GM20000 (cell line): ENCODE measurements around the gene FAM53A.

Source experiments
- DNase-seq: peaks from one replicate; pipeline ENCODE4 v3.0.0; 2012; ENCODE audit warnings: low spot score
- TF ChIP-seq, protein P1 (sequence below): IDR thresholded peaks from 2 replicates; pipeline ENCODE4 v1.5.1; 2012; ENCODE audit warnings: mild to moderate bottlenecking, control low read depth; ENCODE audit errors: extremely low read depth, missing control alignments

Gene FAM53A

DNA sequence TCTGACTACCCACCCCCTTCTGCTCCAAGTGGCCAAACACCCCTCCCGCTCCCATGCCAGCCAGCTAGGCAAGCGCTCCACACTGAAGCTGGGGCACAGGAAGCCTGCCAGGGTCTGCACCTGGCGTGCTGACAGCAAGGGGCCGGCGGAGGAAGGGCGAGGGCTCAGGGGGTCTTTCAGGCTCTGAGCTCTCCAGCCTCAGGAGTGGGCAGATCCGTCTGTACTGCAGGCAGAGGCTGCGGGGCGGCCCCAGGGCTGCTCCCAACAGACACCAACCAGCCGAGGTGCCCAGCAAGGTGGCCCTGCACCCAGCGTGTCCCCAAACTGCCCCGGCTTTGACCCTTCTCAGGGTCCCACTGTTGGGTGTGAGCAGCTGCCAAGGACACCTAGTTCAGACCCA, 14.8 kb downstream of the FAM53A start:
- DNase-seq, result no peak
- TF ChIP-seq, protein P1, sequence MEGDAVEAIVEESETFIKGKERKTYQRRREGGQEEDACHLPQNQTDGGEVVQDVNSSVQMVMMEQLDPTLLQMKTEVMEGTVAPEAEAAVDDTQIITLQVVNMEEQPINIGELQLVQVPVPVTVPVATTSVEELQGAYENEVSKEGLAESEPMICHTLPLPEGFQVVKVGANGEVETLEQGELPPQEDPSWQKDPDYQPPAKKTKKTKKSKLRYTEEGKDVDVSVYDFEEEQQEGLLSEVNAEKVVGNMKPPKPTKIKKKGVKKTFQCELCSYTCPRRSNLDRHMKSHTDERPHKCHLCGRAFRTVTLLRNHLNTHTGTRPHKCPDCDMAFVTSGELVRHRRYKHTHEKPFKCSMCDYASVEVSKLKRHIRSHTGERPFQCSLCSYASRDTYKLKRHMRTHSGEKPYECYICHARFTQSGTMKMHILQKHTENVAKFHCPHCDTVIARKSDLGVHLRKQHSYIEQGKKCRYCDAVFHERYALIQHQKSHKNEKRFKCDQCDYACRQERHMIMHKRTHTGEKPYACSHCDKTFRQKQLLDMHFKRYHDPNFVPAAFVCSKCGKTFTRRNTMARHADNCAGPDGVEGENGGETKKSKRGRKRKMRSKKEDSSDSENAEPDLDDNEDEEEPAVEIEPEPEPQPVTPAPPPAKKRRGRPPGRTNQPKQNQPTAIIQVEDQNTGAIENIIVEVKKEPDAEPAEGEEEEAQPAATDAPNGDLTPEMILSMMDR, result no peak

DNA sequence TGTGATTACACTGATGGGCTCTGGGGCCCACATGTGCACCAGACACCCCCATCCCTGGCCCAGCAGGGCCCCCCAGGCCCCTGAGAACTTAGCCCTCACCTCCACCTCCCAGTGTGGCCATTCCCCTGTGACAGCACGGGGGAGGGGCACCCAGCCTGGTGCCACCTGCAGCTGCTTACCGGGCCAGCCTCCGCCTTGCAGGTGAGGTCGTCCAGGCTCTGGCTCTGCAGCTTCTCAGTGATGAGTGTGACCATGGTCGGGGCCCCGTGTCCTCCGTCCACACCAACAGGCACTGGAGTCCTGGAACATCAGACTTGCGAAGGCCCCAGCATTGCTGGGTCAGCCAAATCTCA, 15.6 kb downstream of the FAM53A start:
- TF ChIP-seq, protein P1, result no peak
- DNase-seq, result no peak

DNA sequence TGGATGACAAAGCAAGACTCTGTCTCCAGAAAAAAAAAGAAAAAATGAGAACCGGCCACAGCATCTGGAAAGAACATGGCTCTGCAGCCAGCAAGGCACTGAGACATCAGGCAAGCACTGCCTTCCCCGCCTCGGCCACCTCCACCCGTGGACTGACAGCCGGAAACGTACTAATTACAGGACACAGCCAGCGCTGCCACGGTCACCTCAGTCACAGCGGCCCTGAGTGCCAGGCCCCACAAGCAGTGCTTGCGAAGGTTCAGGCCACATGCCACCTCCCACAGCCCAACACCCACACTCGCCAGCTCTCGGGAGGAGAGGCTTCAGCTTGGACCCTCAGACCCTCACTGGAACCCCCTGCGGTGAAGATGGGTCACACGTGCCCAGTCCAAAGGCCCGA, 16.8 kb downstream of the FAM53A start:
- TF ChIP-seq, protein P1, result no peak
- no peak for DNase-seq

DNA sequence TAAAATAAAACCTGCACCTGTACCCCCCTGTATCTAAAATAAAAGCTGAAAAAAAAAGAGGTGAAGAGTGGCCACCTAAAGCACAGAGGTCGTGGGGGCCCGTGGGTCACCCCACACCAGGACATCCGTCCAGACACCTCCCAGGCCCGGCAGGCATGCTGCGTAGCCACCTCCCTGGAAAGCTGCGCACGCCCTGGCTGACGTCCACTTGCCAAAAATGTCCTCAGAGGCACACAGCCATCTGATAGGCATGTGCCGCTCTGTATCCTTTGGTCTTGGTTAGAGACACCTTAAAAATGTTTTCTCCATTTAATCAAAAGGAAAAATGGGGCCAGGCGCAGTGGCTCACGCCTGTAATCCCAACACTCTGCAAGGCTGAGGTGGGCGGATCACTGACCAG, 17.7 kb downstream of the FAM53A start:
- TF ChIP-seq, protein P1, result no peak
- DNase-seq, result no peak

DNA sequence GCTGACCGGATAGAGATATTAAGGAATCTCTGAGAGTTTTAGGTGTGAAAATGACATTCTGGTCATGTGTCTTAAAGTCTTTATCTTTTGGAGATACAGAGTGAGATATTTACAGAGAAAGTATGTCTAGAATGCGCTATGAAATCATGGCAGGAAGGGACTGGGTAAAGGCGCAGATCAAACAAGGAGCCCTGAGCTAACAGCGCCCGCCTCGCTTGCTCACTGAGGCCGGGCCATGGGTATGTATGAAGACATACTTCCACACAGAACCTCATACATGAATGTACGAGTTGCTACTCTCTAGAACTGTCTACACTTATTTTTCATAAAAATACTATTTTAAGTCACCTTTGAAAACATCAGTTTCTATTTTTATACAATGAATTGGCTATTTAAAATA, 20.0 kb downstream of the FAM53A start:
- TF ChIP-seq, protein P1, result no peak
- no peak for DNase-seq

- DNase-seq, result no peak
- TF ChIP-seq, protein P1, result no peak
Measured at GRCh38 chr4:1663549-1663948, 20.6 kb downstream of the FAM53A start.

DNA sequence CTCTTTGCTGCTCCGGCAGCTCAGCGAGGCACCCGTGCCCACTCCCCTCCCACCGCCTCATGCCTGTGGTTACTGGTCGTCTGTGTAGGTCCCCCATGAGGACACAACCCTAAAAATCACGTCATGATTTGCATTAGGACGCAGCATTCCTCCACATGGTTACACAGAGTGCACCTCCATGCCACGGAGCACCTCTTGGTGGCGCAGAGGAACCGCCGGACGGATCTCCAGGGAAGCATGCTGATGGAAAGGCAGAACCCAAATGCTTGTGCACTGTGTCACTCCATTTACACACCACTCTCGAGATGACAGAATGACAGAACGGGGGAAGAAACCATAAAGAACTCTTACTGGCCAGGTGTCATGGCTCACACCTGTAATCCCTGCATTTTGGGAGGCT, 22.4 kb downstream of the FAM53A start:
- TF ChIP-seq, protein P1, result no peak
- no peak for DNase-seq
